IPS-11a (cell line): Measurements from ENCODE around the gene ATP6V0A1.
"Not testable (repeated sequence)": the region's sequence is repeated elsewhere in the genome, so short reads cannot be mapped to it uniquely, and the experiment has no call there.

ENCODE experiments used
- H3K4me3 ChIP-seq: one replicate; pipeline ENCODE4 v1.5.1; 2013; ENCODE audit warnings: low read depth, low read length, control low read depth

ATP6V0A1 gene

GRCh38 chr17:42436391-42436790, 22.3 kb upstream of the ATP6V0A1 start:
- no peak overlapping the region for H3K4me3 ChIP-seq

DNA sequence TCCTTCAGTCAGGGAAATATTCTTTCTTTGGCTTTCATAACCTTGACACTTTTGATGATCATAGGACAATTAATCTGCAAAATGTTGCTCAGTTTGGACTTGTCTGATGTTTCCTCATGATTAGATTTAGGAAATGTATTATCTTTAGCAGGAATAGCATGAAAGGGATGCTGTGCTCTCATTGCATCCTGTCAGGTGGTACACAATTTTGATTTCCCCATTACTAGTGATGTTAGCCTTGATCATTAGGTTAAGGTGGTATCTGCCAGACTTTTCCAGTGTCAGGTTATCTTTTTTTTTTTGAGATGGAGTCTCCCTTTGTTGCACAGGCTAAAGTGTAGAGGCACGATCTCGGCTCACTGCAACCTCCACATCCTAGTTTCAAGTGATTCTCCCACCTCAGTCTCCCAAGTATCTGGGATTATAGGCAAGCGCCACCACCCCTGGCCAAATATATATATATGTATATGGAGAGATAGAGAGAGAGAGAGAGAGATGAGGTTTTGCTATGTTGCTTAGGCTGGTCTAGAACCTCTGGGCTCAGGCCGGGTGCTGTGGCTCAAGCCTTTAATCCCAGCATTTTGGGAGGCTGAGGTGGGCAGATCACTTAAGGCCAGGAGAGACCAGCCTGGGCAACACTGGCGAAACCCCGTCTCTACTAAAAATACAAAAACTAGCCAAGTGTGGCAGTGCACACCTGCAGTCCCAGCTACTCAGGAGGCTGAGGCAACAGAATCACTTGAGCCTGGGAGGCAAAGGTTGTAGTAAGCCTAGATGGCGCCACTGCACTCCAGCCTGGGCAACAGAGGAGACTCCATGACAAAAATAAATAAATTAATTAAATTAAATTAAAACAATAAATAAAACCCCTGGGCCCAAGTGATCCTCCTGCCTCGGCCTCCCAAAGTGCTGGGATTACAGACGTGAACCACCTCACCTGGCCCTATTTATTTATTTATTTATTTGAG, 19.8 kb upstream of the ATP6V0A1 start:
- H3K4me3 ChIP-seq: no peak overlapping the region

DNA sequence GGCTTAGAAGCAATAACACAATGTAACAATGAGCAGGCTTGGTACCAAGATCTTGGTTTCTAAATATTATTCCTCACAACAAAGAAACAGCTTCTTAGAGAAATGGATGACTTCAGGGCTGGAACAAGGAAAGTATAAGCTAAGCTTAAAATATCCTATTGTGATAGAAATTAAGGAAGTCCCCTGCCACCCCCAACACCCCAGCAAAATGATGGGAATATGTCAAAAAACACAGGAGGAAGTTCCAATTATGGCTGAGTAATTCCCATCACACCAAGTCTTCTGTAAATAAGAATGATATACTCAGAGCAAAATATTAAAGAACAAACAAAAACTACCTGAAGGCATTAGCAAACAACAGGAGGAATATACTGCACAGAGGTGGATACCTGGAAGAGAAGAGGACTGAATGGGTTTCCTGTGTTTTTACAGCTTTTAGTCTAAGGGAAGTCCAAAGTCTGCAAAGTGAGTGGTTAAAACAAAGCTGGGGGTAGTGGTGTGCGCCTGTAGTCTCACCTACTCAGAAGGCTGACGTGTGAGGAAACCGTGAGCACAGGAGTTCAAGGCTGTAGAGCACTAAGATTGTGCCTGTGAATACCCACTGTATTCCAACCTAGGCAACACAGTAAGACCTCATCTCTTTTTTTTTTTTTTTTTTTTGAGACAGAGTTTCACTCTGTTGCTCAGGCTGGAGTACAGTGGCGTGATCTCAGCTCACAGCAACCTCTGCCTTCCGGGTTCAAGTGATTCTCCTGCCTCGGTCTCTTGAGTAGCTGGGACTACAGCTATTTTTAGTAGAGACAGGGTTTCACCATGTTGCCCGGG, 17.1 kb upstream of the ATP6V0A1 start:
- H3K4me3 ChIP-seq: no peak overlapping the region

- no peak overlapping the region for H3K4me3 ChIP-seq
These were observed 16.5 kb upstream of the ATP6V0A1 start for GRCh38 chr17:42442196-42442565.

GRCh38 chr17:42449176-42449575, 9.5 kb upstream of the ATP6V0A1 start:
- H3K4me3 ChIP-seq: not testable (repeated sequence)

- not testable (repeated sequence) for H3K4me3 ChIP-seq
These were observed 8.8 kb upstream of the ATP6V0A1 start for GRCh38 chr17:42449838-42450237.

- H3K4me3 ChIP-seq: not testable (repeated sequence)
These were observed 7.4 kb upstream of the ATP6V0A1 start for GRCh38 chr17:42451270-42451669.

DNA sequence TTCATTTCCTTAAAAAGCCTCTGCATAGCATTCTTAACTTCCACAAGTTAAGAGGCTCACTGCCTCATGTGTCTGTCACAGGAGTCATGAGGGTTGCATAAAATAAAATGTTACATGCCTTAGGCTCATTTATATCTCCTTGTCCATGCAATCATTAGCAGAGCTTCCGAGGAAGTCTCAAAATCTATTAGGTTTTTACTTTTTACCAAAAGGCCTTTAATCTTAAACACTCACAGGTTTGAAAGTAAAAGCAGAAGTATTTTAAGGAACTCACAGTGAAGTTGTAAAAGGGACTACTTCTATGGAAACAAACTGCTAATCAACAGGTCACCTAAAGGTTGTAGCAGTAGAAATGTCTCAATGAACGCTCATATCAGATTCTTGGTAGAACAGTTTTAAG, 5.2 kb upstream of the ATP6V0A1 start:
- no peak overlapping the region for H3K4me3 ChIP-seq

GRCh38 chr17:42454987-42455386, 3.7 kb upstream of the ATP6V0A1 start:
- H3K4me3 ChIP-seq: not testable (repeated sequence)

- H3K4me3 ChIP-seq: no peak overlapping the region
These were observed 2.2 kb upstream of the ATP6V0A1 start for GRCh38 chr17:42456223-42457106.

GRCh38 chr17:42457107-42457792, 1.4 kb upstream of the ATP6V0A1 start:
- H3K4me3 ChIP-seq: no peak overlapping the region

DNA sequence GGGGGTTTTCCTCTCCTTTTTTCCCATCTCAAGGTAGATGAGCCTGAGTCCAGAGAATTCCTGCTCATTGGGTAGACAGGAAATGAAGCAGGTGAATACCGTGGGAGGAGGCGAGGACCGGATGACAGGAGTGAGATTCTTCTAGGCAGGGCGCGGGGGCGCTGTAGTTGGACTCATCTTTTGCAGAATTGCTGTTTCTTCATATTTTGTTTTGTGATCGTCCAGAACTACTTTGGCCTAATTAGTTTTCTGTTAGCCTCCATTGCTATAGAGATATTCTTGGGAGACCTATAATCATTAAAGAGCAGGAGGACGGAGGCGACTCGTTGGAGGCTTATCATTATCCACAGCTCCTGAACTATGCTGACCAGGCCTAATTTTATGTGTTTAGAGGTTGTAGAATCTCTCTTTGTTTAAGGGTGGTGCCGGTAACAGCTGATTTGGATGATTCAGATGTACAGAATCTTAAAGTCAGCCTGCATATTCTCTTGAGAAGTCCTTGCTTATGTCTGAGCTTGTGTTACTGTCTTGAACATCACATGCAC, 650 bp downstream of the ATP6V0A1 start:
- peak overlapping the region; percentile 80 for H3K4me3 ChIP-seq

- H3K4me3 ChIP-seq: no peak overlapping the region
These were observed 1.2 kb downstream of the ATP6V0A1 start for GRCh38 chr17:42459801-42460281.

DNA sequence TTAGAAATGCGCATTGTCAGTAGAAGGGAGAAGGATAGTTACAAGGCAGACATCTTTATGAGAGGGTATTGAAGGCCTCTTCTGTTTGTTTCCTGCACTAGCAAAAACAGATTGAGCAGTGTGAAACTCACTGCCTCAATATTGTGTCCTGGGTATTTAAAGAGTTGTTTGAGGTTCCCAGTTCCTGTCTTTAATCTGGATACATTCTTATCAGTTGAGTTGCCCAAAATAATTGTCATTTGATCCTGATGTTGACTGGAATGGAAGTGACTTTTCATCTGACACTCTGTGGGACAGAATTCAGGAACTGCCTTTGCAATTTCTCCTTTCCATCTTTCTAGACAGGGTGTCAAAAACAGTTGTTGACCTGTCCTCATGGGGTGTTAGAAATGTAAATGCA, 1.7 kb downstream of the ATP6V0A1 start:
- H3K4me3 ChIP-seq: no peak overlapping the region

- no peak overlapping the region for H3K4me3 ChIP-seq
These were observed 5.3 kb downstream of the ATP6V0A1 start for GRCh38 chr17:42463976-42464400.

GRCh38 chr17:42467889-42468288, 9.2 kb downstream of the ATP6V0A1 start:
- no peak overlapping the region for H3K4me3 ChIP-seq

DNA sequence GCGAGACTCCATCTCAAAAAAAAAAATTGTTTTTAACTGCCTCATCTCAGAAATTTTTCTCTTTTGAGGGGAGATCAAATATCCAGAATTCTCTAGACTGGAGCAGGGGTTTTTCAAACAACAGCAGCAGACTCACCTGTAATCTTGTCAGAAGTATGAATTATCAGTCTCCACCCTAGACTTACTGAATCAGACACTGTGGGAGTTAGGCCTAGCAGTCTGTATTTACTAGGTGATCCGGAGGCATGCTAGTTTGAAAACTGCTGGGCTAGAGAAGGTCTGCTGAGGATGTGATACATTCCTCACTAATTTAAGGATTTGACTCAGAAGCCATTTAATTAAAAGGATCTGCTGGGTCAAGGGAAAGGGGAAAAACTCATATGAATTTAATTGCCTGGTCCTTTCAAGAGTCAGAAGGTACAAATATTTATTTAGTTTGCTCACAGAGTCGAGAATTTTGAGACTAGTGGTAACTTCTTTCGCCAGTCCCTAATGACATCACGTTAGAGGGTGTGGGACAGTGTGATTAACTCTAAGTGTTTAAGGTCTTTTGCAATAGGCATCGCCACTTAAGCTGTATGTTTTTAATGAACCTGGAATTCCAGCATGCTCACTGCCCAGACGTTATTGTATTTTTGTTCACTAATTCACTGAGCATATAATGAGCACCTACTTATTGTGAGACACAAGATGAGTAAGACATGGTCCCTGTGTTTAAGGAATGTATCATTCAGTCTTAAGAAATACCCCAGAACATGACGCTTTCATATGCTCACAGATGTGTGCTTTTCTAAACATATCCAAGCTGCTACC, 14.2 kb downstream of the ATP6V0A1 start:
- no peak overlapping the region for H3K4me3 ChIP-seq

GRCh38 chr17:42474276-42474675, 15.6 kb downstream of the ATP6V0A1 start:
- H3K4me3 ChIP-seq: no peak overlapping the region

DNA sequence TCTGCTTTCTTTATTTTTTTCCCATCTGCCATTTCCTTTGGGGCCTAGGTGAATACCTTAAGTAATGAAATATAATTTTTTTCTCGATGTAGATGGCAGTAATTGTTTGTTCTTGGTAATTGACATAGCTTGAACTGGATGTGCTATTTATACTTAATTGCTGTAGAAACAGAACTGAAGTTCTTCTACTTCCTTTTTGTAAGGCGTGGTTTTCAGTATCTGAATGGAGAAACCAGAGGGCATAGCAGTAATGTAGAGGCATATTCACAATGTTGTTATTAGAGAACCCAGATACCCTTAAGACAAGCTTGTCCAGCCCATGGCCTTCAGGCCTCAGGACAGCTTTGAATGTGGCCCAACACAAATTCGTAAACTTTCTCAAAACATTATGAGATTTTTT, 16.4 kb downstream of the ATP6V0A1 start:
- H3K4me3 ChIP-seq: no peak overlapping the region
